GM19328 (cell line): Measurements from ENCODE around the gene ZNF426.
"Not testable (repeated sequence)": the region's sequence is repeated elsewhere in the genome, so short reads cannot be mapped to it uniquely, and the experiment has no call there.

Experiments
- ATAC-seq: cut with Tn5 transposase; IDR thresholded peaks from one replicate; pipeline ENCODE4 v1.9.1; 2021; ENCODE audit warnings: mild to moderate bottlenecking, moderate library complexity; ENCODE audit not compliant: unreplicated experiment

ZNF426 gene

DNA sequence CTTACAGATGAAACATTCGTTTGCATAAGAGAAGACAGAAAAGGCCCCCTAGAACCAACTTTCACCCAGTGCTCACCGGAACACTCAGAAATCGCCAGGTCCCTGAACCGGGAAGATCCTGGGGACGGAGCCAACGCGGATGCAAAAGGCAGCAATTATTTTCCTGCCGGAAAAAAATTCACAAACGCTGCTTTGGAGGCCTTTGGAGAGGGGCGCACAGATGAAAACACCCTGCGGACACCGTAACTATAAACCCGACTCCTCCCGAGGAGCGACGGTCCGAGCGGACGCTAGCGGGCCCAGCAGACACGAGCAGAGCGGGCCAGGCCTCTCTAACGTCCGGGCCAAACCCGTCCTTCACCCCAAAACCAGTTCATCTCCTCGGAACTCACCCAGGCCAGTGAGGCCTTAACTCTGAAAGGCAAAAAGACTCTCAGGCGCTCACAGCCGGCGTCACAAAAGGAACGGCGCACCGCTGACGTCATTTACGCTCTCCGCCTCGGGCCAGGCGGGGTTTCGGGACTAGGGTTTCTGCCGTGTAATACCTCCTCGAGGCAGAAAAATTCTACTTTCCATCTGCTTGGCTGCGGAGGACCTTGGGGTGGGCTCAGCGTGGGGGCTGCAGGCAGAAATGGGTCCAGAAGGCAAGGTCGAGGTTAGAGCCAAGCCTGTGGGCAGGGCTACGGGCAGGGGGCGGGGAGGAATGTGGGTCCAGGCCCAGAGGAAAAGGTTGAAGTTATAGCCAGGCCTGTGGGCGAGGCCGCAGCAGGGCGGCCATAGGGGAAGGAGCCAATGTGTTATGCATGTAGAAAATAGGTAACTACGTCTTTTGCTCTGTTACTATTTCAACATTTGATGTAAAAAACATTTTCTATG, at the start of gene ZNF426:
Gene ZNF426 (minus strand): TSS at position 463 of the 876 bp plus-strand sequence. CDS start 2,413 bp downstream, outside the sequence.
- ATAC-seq: no peak

DNA sequence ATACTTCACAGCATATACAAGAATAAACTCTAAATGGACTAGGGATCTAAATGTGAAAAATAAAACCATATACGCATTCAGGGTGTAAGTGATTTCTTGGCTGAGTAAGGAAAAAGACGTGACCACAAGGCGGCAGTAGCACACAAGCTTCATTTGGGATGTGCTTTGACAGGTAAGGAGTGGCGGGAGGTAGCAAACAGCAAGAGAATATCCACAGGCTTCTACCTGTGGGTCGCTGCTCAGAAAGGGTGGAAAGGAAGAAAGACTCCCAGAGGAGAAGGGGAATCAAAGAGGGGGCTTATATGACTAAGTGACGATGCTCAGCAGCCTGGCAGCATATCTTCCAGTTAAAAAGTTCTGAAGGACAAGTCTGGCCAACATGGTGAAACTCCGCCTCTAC, 48.3 kb upstream of the ZNF426 start:
- no peak for ATAC-seq

GRCh38 chr19:9584073-9584833, 45.8 kb upstream of the ZNF426 start, which contains the start of gene ZNF121:
Gene ZNF121 (minus strand): TSS chr19:9584504. CDS start chr19:9568097, 16,407 bp downstream.
- ATAC-seq: peak; percentile 79

- not testable (repeated sequence) for ATAC-seq
Observed at GRCh38 chr19:9582081-9582725, 43.8 kb upstream of the ZNF426 start.

- no peak for ATAC-seq
Observed at GRCh38 chr19:9580728-9581127, 42.3 kb upstream of the ZNF426 start.

- ATAC-seq: no peak
Observed at GRCh38 chr19:9570255-9570654, 31.8 kb upstream of the ZNF426 start.

GRCh38 chr19:9566729-9567128, 28.3 kb upstream of the ZNF426 start:
- no peak for ATAC-seq

- no peak for ATAC-seq
Observed at GRCh38 chr19:9565900-9566705, 27.7 kb upstream of the ZNF426 start.

DNA sequence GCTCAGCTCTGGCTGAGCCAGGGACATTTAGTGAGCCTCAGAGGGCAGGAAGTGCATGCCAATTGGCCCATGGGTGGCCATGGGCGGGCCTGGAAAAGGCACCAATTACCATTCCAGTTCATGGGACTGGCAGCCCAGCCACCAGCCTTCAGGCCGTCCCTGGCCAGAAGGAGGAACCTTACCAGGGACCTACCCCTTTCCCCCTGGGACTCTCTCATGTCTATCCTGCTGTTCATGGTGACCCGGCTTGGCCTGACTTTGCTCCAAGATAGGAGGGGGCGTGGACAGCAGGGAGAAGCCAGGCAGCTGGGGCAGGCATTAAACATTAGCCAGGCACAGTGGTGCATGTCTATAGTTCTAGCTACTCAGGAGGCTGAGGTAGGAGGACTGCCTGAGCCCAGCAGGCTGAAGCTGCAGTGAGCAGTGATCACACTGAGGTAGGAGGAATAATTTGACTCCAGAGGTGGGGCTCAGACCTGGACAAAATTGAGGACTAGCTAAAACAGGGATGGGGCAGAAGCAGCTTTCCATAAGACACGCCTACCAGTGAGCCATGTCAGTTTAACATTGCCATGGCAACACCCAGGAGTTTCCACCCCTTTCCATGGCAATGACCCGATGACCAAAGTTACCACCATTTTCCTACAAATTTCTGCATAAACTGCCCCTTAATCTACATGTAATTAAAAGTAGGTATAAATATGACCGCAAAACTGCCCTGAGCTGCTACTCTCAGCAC, 14.3 kb upstream of the ZNF426 start:
- ATAC-seq: no peak

DNA sequence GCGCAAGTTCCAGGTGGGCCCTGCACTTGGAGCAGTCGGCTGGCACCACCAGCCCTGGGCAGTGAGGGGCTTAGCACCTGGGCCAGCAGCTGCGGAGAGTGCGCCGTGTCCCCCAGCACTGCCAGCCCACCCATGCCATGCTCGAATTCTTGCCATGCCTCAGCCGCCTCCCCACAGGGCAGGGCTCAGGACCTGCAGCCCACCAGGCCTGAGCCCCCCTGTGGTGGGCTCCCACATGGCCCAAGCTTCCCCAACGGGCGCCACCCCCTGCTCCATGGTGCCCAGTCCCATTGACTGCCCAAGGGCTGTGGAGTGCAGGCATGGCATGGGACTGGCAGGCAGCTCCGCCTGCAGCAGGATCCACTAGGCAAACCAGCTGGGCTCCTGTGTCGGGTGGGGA, 9.4 kb upstream of the ZNF426 start:
- ATAC-seq: no peak

DNA sequence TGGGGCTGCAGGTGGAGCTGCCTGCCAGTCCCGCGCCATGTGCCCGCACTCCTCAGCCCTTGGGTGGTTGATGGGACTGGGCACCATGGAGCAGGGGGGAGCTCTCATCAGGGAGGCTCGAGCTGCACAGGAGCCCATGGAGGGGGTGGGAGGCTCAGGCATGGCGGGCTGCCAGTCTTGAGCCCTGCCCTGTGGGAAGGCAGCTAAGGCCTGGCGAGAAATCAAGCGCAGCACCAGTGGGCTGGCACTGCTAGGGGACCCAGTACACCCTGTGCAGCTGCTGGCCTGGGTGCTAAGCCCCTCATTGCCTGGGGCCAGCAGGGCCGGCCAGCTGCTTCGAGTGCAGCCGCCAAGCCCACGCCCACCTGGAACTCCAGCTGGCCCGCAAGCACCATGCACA, 2.8 kb upstream of the ZNF426 start:
- not testable (repeated sequence) for ATAC-seq

GRCh38 chr19:9539921-9540320, 1.5 kb upstream of the ZNF426 start:
- not testable (repeated sequence) for ATAC-seq

DNA sequence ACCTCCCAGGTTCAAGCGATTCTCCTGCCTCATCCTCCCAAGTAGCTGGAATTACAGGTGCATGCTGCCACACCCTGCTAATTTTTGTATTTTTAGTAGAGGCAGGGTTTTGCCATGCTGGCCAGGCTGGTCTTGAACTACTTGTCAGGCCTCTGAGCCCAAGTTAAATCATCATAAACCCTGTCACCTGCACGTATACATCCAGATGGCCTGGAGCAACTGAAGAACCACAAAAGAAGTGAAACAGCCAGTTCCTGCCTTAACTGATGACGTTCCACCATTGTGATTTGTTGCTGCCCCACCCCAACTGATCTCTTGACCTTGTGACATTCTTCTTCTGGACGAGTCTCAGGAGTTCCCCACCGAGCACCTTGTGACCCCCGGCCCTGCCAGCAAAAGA, 756 bp upstream of the ZNF426 start:
- not testable (repeated sequence) for ATAC-seq

DNA sequence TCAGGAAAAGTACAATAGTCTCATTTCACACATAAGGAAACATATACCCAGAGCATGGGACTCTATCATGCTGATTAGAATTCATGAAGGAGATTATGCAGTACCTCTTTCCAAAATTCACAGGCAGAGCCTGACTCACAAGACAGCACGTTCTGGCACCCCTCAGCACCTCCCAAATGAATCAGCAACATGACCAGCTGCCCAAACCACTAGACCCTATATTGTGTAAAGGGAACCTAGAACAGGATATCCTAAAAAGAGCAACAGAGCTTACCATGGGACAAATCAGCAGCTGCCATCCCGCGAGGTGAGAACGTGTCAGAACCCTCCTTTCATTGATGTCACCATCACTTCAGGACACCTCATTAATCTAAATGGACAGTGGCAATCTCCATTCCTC, 2.5 kb downstream of the ZNF426 start:
- no peak for ATAC-seq

GRCh38 chr19:9531933-9532332, 6.5 kb downstream of the ZNF426 start:
- no peak for ATAC-seq

DNA sequence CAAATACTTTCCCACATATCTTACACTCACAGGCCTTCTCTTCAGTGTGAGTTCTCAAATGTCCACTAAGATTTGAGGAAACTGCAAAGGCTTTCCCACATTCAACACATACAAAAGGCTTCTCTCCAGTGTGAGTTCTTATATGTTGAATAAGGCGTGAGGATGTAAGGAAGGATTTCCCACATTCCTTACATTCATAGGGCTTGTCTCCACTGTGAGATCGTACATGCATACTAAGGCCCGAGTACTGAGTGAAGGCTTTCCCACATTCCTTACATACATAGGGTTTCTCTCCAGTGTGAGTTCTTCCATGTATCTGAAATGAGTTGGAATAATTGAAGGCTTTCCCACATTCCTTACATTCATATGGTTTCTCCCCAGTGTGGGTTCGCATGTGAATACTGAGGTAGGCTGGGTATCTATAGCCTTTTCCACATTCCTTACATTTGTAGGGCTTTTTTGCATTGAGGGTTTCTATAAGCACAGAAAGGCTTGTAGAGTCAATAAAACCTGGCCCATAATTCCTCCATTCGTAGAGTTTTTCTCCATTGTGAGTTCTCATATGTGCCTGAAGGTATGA, 9.6 kb downstream of the ZNF426 start:
- ATAC-seq: no peak

- no peak for ATAC-seq
Observed at GRCh38 chr19:9523885-9524474, 14.5 kb downstream of the ZNF426 start.

DNA sequence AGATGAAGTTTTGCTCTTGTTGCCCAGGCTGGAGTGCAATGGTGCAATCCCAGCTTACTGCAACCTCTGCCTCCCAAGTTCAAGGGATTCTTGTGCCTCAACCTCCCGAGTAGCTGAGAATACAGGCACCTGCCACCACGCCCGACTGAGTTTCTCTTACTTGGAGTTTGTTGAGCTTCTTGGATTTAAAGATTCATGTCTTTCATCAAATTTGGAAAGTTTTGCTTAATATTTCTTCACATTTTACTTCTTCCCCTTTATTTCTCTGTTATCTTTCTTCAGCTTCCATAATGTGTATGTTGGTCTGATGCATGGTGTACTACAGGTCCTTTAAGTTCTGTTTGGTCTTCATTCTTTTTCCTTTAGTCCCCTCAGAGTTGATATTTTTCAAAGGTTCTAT, 31.2 kb downstream of the ZNF426 start:
- ATAC-seq: no peak

GRCh38 chr19:9500796-9501195, 37.6 kb downstream of the ZNF426 start:
- no peak for ATAC-seq
